DMS114 treated with DMSO at 0.1 percent for 48 hours (cell line): ENCODE data around the gene TMEM231.
"Not testable (repeated sequence)": the region's sequence is repeated elsewhere in the genome, so short reads cannot be mapped to it uniquely, and the experiment has no call there.

Experiments
- DNase-seq: peaks from one replicate; lab custom pipeline; 2025; ENCODE audit not compliant: unreplicated experiment; lab: John Stamatoyannopoulos, UW

Gene TMEM231

DNA sequence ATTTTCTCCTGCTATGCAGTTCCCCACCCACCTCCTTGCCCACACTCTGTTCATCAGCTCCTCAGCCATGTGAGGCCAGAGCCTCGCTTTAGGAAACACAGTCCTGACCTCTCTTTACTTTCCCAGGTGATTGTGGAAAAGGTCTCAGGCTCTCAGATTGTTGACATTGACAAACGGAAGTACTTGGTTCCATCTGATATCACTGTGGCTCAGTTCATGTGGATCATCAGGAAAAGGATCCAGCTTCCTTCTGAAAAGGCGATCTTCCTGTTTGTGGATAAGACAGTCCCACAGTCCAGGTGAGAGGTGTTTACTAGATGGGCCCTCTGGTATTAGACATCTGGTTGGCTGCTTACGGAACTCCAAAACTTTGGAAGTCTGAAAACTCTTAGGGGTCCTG, 11.9 kb upstream of the TMEM231 start:
- DNase-seq, result no peak

DNA sequence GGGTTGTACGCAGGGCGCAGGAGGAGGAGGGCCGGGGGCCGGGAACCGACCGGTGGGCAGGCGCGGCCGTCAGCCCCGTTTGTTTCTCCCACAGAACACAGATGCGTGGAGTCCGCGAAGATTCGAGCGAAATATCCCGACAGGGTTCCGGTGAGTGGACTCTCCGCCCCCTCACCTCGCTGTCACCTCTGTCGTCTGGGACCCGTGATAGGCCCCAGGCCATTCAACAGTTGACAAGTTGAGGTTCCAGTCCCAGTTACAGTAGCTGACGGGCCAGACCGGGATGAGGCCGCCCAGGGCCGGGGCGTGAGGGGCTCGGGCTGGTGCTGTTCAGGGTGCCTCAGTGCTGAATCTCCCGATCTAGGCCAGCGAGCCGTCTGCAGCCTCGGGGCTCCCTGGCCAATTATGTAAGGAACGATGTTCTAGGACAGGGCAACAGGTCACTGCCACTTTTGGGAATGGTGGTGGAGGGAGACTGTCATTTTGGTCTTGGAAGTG, 10.8 kb upstream of the TMEM231 start:
- no peak for DNase-seq

DNA sequence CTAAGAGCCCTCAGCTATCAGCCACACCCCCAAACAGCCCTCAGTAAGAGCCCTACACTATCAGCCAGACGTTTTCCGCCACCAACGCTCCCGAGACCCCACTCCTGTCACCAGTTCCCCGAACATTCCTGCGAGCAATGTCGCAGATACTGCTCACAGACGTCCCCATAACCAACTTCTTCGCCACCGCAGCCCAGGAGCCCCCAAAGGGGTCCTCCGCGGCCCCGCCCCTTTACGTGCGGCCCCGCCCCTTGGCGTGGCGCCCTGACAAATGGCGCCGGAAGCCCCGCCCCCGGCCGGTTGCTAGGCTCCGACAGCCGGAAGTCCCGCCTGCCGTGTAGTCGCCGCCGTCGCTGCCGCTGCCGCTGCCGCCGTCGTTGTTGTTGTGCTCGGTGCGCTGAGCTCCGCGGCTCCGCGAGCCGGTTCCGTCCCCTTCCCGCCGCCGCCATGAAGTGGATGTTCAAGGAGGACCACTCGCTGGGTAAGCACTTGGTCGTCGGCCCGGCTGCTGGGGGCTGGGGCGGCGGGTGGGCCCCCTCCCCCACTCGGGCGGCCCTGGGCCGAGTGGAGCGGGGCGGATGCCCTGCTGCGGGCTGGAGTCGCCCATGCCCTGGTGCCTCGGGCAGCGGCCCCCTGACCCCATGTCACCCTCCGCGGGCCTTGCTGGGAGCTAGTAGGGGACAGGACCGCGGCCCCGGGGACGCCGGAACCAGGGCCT, 10.1 kb upstream of the TMEM231 start, which contains the start of gene GABARAPL2:
TSS of gene GABARAPL2 (plus strand) at position 340 of the 718 bp plus-strand sequence. CDS start at position 448, 108 bp downstream.
- DNase-seq, result peak; percentile 72

DNA sequence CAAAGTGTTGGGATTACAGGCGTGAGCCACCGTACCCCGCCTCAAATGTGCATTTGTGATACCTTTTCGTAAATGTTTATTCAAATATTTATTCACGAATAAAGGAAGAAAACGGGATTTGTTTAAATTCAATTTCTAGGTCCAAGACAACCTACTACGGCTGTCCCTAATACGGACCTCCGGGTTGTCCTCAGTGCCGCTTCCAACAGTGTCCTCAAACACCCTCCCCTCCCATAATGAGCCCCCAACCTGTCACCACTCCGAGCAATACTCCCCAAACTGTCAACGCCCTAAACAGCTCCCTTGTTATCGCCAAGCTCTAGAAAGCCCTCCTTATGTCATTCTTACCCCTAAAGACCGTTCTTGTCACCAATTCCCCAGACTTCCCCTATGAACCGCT, 9.6 kb upstream of the TMEM231 start:
- no peak for DNase-seq

DNA sequence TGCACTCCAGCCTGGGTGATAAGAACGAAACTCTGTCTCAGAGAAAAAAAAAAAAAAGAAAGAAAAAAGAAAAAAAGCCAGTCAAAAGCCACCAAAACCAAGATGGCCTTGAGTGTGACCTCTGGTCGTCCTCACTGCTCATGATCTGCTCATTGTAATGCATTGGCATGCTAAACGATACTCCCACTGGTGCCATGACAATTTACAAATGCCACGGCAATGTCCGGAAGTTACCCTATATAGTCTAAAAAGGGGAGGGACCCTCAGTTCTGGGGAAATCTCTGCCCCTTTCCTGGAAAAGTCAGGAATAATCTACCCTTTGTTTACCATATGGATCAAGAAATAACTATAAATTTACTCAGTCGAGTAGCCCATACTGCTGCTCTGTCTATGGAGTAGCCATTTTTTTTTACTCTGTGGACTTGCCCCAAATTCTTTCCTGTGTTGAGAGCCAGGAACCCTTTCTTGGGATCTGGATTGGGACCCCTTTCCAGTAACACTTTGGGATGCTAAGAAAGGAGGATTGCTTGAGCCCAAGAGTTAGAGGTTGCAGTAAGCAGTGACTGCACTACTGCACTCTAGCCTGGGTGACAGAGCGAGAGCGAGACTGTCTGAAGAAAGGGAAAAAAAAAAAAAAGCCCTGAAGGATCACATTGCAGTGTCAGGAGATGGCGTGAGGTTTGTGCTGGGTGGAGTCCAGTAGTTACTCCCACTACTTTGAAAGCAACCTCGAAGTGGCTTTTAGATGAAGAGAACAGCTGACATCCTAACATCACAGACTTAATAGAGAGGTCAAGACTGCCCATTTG, 3.7 kb upstream of the TMEM231 start:
- DNase-seq, result no peak

DNA sequence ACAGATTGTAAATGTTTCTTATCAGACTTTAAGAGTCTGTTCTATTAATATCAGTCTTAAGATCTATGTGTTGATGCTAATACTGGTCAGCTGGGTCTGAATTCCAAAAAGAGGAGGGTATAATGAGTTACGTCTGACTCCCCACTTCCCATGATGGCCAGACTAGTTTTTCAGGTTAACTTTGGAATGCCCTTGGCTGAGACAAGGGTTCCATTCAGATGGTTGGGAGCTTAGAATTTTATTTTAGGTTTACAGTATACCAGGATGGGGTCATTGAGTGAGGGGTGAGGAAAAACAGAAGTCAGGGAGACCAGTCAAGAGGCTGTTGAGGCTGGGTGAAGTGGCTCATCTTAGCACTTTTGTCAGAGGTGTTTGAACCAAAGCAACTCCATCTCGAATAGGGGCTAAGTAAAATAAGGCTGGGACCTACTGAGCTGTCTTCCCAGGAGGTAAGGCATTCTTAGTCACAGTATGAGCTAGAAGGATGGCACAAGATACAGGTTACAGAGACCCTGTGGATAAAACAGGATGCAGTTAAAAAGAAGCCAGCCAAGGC, 2.9 kb upstream of the TMEM231 start:
- no peak for DNase-seq

DNA sequence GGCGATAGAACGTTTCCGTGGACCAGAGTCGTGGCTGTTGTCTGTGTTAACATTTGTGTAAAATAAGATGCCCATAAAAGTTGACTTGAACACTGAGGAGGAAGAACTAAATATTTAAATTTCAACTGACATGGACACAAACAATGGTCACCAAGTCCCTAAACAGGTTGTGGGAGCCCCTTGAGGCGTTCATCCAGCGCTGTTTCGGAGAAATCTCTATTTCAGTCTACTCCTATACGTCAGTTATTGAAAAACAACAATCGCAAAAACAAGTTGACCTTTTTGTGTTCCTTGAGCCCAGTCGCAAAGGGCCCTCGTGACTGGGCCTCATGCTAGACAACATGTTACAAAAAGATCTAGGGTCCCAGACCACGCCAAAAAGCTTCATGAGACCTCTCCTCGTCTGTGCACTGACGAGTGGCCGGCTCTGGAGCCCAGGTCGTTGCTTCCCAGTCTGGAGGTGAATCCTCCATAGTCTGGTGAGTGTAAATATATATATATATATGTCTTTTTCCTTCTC, 439 bp upstream of the TMEM231 start:
- no peak for DNase-seq

DNA sequence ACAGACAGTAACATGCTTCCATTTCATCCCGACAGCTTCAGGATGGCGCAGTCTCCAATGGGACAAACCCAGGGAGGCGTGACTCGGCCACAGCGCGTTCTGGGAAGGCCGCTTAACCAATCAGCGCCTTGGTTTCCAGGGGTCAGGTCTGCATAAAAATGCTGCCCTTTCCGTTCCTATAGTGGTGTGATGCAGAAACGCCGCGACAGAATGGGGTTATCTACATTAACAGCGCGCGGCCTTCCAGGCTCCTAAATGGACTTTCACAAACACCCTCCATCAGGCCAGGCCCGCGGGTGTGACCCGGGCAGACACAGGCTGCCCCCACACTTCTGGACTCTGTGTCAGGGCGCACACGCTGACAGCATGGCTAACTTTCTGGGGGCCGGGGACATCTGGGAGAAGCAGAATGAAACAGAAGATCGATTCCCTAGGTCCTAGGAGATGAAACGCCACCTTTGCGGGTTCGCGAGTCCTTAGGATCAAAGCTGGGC, 792 bp downstream of the TMEM231 start:
- DNase-seq, result peak; percentile 91

DNA sequence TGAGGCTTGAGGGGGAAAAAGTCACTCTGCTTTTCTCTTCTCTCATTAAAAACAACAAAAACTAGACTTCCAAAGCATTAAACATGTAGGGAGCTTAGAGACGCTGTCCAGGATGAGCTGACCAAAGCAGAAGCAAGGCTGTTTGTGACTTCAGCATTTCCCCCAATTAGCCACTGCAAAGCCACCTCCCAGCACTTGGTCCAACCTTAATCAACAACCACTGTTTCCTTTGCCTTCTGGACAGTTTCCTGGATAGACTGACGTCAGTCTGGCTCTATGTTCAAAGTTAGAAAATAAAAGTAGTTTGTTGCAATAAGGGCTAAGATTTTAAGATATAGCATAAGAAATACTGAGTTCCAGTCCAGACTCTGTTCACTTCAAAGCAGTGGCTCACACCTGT, 3.1 kb downstream of the TMEM231 start:
- DNase-seq, result no peak

DNA sequence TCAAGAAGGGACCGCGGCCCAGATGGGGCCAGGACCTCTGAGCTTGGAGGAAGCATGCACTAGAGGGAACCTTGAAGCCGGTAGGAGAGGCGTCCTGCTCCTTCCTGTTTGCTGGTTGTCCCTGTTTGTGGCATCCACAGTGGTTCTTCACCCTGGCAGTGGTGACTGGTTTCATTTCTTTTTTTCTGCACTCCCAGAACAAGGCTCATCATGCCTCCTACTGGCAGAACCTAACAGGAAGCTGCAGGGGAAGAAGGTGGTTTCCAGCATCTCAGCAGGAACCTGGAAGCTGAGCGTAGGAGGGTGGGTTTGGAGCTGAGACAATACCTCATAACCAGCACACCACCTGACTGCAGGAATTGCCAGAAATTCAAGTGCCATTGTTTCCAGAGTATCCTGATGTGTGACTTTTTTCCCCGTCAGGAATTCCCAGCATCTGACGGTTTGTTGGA, 5.8 kb downstream of the TMEM231 start:
- no peak for DNase-seq

DNA sequence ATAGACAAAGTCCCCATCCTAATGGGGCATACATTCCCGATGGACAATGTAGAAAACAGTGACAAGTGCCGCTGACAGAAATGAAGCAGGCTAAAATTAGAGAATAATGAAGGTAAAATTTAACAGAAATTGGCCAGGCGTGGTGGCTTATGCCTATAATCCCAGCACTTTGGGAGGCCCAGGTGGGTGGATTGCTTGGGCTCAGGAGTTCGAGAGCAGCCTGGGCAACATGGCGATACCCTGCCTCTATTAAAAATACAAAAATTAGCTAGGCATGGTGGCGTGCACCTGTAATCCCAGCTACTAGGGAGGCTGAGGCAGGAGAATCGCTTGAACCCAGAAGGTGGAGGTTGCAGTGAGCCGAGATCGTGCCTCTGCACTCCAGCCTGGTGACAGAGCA, 7.6 kb downstream of the TMEM231 start:
- not testable (repeated sequence) for DNase-seq

DNA sequence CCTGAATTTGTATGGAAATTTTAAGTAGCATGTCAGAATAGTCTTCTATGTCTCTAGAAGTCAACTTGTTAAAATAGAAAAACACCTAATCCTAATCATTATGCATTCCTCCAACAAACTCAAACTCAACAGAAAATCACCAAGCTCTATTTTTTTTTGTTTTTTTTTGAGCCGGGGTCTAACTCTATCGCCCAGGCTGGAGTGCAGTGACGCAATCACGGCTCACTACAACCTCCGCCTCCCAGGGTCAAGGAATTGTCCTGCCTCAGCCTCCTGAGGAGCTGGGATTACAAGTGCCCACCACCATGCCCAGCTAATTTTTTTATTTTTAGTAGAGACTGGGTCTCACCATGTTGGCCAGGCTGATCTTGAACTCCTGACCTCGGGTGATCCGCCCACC, 9.8 kb downstream of the TMEM231 start:
- DNase-seq, result no peak

DNA sequence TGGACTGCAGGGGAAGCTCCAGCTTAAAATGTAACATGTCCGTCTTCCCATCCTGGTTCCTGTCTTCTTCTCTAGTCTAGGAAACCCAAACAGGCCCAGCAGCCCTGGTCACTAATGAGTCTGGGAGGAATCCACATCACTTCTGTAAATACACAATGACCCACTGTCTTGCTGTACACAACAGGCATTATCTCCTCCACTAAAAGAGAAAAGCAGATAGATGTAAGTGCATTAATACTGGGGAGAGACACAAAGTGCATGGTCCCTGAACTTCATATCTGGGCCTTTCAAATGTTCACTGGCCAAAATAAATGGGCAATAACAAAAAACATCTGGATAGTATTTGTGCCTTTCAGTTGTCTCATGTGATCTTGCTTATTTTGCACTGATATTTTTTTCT, 10.2 kb downstream of the TMEM231 start:
- not testable (repeated sequence) for DNase-seq

DNA sequence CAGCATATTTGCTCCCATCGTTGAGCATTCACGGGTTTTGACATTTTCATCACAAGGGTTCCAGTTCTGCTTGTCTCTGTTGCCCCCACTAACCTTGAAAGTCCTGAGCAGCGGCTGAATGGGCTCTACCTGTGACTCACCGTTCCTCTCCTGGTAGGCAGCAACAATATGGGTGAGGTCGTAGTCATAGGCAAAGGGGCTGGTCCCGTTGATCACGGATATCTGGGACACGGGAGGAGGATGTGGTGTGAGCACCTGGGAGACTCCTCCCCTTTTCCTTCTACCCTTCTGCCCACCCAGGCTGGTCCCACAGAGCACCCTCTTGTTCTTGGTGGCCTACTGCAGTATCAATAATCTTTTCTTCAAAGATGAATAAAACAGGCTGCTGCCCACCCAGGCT, 13.6 kb downstream of the TMEM231 start:
- DNase-seq, result not testable (repeated sequence)

DNA sequence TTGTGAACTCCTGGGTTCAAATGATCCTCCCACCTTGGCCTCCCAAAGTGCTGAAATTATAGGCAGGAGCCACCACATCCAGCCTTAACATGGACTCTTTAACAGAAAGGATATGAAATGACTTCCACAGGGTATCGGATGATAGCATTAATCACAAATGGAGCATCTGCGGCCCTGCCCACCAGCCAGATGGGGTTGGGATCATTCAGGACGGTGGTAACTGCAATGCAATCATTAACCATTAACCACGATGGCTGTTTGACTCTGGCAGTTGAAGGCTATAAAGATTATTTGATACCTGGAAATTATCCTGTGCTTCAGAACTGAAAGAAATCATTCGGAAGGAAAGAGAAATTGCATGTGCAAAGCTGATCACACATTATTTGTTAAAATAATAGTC, 14.8 kb downstream of the TMEM231 start:
- no peak for DNase-seq

DNA sequence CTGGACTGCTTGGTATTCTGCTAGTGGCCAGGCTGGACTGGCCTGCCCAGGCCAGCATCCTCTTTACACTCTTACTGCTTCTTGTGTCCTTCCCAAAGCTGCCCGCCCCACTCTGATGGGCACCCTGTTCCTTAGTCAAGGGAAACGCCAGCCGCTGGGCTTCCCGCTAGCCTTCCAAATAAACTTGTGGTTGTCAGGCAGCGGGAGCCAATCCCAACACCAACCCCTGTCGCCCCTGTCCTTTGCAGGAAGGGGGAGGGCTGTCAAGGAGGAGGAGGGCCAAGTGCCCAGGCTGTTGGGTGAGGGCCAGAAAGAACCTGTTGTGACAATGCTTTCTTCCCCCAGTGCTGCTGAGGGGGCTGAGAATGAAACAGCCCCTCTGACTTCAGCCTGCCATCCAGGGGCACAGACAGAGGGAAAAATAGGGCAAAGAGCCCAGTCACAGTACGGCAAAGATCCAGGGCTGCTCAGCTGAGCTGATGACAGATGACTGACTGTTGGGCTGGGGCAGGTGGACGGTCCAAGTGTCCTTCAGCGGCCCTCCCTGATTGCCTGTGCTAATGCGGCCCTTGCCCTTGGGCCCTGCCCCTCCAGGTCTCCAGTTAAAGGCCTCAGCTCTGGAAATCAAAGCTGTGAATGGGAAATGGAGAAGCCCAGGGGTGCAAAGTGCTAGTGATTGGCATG, 17.0 kb downstream of the TMEM231 start:
- DNase-seq, result not testable (repeated sequence)

DNA sequence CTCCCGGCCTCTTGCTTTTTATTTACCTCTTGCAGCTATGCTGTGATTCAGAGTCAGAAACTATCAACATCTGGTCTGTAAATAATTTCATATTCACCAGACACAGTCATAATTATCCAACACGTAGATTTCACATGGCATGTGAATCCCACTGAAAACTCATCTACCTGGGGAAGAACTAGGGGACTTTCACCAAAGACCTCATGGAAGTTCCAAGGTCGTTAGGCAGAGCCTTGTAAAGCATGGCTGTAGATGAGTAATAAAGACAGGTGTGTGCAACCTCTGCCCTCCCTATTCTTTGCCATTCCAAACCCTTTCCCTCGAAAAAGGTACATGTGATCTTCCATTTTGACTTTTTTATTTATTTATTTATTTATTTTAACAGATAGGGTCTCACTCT, 18.3 kb downstream of the TMEM231 start:
- no peak for DNase-seq

DNA sequence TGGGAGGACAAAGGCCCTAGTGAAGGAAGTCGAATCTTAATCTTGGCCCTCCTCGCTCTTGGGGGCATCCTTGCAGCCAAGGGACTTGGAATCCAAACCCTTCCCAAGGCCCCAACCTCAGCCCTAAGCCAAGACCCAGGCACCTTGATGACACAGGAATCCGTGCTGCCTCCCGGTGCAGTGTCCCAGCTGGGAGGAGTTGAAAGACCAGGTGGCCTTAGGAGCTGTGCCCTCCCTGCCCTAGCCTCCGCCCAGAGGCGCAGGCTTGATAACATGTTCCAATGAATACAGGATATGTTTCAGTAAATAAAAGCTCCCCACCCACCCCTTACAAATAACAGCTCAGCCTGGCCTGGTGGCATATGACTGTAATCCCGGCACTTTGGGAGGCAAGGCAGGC, 20.2 kb downstream of the TMEM231 start, which contains the start of gene CHST5:
TSS of gene CHST5 (minus strand) at position 208 of the 400 bp plus-strand sequence. CDS start 5,724 bp downstream, outside the sequence.
- DNase-seq, result no peak

DNA sequence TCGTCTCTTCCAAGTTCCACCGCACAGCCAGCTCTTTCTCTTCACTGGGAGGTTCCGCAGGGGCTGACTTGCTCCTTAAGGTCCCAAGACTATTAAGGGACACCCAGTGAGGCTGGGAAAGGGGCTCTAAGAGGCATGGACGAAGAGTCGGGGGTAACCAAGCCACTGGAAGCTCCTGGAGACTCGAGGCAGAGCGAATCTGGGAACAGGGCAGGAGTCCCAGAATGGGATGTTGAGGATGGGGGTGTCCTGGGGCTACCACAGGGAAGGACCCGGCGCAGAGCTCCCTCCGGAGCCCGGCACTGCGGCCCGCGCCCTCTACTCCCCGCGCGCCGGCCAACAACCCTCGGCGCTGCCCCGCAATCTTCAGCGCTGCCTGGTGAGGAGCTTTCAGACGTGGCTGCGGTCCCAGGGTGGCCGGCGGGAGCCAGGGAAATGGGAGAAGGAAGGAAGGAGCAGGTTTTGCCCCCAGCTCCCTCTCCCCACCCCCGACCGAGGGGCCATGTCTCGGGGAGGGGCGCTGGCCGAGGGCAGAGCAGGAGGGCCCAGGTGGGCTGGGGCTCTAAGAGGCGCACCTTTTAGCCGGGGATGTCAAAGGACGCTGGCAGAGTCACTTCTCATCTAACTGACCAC, 20.7 kb downstream of the TMEM231 start:
- no peak for DNase-seq

DNA sequence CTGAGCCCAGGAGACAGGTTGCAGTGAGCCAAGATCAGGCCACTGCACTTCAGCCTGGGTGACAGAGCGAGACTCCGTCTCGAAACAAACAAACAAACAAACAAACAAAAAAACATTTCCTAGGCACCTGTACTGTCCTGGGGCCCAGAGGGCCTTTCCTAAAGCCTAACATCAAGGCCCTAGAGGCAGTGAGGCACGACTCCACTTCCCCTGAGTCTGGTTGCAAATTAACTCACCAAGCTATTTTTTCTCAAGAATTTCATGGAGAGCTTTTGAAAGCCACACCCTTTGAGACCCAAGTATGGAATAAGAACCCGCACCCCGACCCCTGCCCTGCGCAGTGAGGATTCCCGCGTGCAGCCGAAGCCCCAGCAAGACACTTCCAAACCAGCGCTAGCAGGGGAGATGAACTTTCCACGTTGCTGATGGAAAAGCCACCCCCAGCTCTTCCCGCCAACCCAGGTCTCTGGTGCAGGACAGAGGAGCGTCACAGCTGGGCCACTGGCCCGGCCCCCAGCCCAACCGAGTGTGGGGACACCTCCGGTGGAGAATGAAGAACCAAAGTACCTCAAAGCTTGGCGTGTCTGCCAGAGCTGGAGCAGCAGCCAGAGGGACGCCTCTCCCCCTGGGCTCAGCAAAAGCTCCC, 21.4 kb downstream of the TMEM231 start:
- no peak for DNase-seq
